Colonic mucosa (tissue), 4 donors: ENCODE measurements around the gene XCR1. TPM values are rescaled to one million over a fixed set of nuclear protein-coding genes. Genes with fewer than 3 reads are reported as not detected.
"Not testable (repeated sequence)": the region's sequence is repeated elsewhere in the genome, so short reads cannot be mapped to it uniquely, and the experiment has no call there.

Experiments used
- DNase-seq: peaks from one replicate; pipeline ENCODE4 v3.0.0-alpha.2; 2020
- H3K27ac ChIP-seq: fragments of 200-600 bp; one replicate; pipeline ENCODE4 v1.8.0; 2021
- H3K27me3 ChIP-seq: fragments of 200-600 bp; one replicate; pipeline ENCODE4 v1.8.0; 2021
- H3K36me3 ChIP-seq: fragments of 200-600 bp; one replicate; pipeline ENCODE4 v1.8.0; 2021
- H3K4me1 ChIP-seq: fragments of 200-600 bp; one replicate; pipeline ENCODE4 v1.8.0; 2021; ENCODE audit warnings: mild to moderate bottlenecking
- H3K4me3 ChIP-seq: fragments of 200-600 bp; one replicate; pipeline ENCODE4 v1.8.0; 2021
- H3K9ac ChIP-seq, 2 donors: one replicate each; pipeline ENCODE4 v1.7.0; 2013; ENCODE audit warnings: control low read depth in 2 of 2, low read depth in 2 of 2, low read length in 2 of 2
- H3K9me3 ChIP-seq: fragments of 200-600 bp; one replicate; pipeline ENCODE4 v1.8.0; 2021
- CTCF ChIP-seq: fragments of 200-600 bp; IDR thresholded peaks from one replicate; pipeline ENCODE4 v1.8.0; 2022; ENCODE audit warnings: antibody characterized with exemption, mild to moderate bottlenecking
- intact Hi-C: fragments of 100-400 bp; cut with DNase I; formaldehyde crosslinking; loops from one replicate; pipeline ENCODE4 v1.14.1; 2022
- total RNA-seq, 2 donors: library from RNA; stranded (reverse); fragmentation: NEBNext Ultra II Directional in 1 of 2; extraction: Animal tissue kit (Norgen Biotek cat#: 25700) in 1 of 2; gene quantifications; one replicate each; pipeline ENCODE4 v1.2.1, GENCODE V29; 2021
- donor health status: healthy.
- donor health status: DM: no; HTN: no; CAD: no.
- donor health status: DM: no; HTN: no; CAD: no.

Gene XCR1
- total RNA-seq, 2 donors from 2014 or later, result 0.05 to 0.17 TPM

DNA sequence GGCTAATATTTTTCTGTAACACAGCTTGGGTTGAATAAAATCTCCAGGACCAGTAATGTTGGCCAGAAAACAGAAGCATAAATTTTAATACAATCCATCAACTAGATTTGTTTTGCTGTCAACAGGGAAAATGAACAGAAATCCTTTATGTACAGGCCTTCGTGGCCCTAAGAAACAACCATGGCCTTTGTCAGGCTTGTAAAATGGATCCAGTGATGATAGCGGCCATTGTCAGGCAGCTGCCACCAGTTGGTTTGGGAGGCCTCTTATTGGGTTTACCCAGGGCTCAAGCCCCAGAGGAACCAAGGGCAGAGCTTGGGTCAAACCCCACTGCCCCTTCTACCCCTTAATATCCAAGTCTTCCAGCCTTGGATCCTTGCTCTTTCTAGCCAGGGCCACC, 26.1 kb downstream of the XCR1 start:
- Histone ChIP-seq H3K27ac (no peak overlapping the region), H3K27me3 (no peaks in the 10 kb centered on the region), H3K9me3 (no peaks in the 10 kb centered on the region), H3K36me3 (no peaks in the 10 kb centered on the region), H3K4me1 (no peaks in the 10 kb centered on the region), H3K4me3 (no peak overlapping the region), H3K9ac (no peak overlapping the region)
- DNase-seq, result no peak
- TF ChIP-seq CTCF, result no peak
- intact Hi-C loops, result no loop called here

GRCh38 chr3:45997942-45998341, 29.3 kb downstream of the XCR1 start:
- Histone ChIP-seq H3K27ac (no peak overlapping the region), H3K9ac (no peak overlapping the region), H3K36me3 (no peaks in the 10 kb centered on the region), H3K4me3 (no peak overlapping the region), H3K9me3 (no peaks in the 10 kb centered on the region), H3K27me3 (no peaks in the 10 kb centered on the region), H3K4me1 (no peaks in the 10 kb centered on the region)
- DNase-seq, result no peak
- no peak for TF ChIP-seq CTCF
- intact Hi-C loops, result no loop called here

DNA sequence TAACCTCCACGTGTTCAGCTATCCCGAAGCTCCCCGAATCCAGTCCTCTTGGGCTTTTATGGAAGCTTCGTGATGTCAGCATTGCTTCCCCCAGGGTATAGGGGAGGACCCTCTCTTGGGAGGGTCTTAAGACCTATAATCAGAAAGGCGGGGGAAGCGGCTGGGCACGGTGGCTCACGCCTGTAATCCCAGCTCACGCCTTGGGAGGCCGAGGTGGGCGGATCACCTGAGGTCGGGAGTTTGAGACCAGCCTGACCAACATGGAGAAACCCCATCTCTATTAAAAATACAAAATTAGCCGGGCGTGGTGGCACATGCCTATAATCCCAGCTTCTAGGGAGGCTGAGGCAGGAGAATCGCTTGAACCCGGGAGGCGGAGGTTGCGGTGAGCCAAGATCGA, 29.8 kb downstream of the XCR1 start:
- not testable (repeated sequence) for DNase-seq

DNA sequence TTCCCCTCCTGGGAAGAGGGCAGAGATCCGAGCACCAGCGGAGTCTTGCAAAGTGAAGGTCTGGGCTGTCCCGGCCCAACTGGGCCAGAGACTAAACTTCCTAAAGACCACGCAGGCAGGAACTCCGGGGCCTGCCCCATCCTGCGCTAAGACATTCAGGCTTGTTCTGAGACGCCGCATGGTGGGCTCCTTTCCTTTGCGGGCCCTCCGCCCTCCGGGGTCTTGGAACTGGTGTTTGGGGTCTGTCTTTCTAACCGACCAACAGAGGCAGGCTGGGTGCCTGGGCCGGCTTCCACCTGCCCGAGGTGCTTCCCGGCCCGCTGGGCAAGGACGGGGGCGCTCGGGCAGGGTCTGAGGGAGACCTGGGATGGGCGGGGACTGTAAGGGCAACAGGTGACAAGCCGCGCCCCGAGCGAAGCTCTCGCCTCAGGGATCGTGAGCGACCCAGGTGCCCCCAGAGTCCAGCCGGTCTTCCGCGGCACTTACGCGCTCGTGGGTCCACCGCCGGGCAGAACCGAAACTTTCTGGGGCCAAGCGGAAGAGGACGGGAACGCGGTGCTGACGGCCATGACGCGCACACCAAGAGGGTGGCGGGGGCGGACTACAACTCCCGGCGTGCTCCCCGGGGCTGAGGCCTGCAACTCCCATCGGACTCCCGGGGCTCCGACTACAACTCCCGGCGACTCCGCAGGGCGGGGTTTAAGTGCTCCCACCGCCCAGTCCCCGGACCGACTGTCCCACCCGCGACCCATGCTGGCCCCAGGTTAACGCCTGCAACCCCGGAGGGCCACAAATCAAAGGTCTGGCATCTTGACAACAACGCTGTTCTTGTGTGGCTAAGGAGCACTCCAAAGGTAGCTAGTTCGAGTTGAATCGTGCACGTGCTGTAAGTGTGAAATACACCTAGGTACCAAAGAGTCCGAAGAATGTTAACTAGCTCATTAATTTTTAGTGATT, 31.8 kb downstream of the XCR1 start, which contains the start of gene FYCO1:
Gene FYCO1, minus strand, starts transcription at position 589 of the 957 bp plus-strand sequence. CDS start 10,914 bp downstream, outside the sequence.
- no peaks in the 10 kb centered on the region for H3K27me3 ChIP-seq
- peak within 1 kb of the TSS; percentile 83 to 88 for H3K9ac ChIP-seq
- no peaks in the 10 kb centered on the region for H3K9me3 ChIP-seq
- DNase-seq, result peak; percentile 93
- H3K4me3 ChIP-seq, result peak within 1 kb of the TSS; percentile 92
- TF ChIP-seq CTCF, result no peak
- intact Hi-C loops, result no loop called here
- no peaks in the 10 kb centered on the region for H3K4me1 ChIP-seq
- peak within 1 kb of the TSS; percentile 86 for H3K27ac ChIP-seq
- no peaks in the 10 kb centered on the region for H3K36me3 ChIP-seq

More for the DNA sequence above, 29.8 kb downstream of the XCR1 start:
- intact Hi-C loops, H3K27me3 ChIP-seq, H3K4me3 ChIP-seq, H3K9ac ChIP-seq, H3K27ac ChIP-seq, H3K9me3 ChIP-seq, H3K4me1 ChIP-seq, H3K36me3 ChIP-seq: not testable (repeated sequence)

- no peak for TF ChIP-seq CTCF
- no peaks in the 10 kb centered on the region for H3K4me1 ChIP-seq
- peak overlapping the region; percentile 83 to 88 for H3K9ac ChIP-seq
- peak overlapping the region; percentile 92 for H3K4me3 ChIP-seq
- peak overlapping the region; percentile 86 for H3K27ac ChIP-seq
- intact Hi-C loops, result no loop called here
- H3K36me3 ChIP-seq, result no peaks in the 10 kb centered on the region
- no peaks in the 10 kb centered on the region for H3K9me3 ChIP-seq
- peak; percentile 44 for DNase-seq
- H3K27me3 ChIP-seq, result no peaks in the 10 kb centered on the region
Observed at GRCh38 chr3:45994419-45995235, 32.7 kb downstream of the XCR1 start.
